Stimulated activated CD8-positive, alpha-beta memory T cell treated with anti-CD3 and anti-CD28 coated beads, Interleukin-4, amount 100 ng/mL, for 4 hours (primary cell): ENCODE results near the gene RASA3.
"Not testable (repeated sequence)": the region's sequence is repeated elsewhere in the genome, so short reads cannot be mapped to it uniquely, and the experiment has no call there.

Source experiments
- DNase-seq, 2 donors: peaks; one replicate each; pipeline ENCODE4 v3.0.0-alpha.2; 2020; ENCODE audit warnings: low read depth in 2 of 2, low spot score in 1 of 2

The RASA3 gene

GRCh38 chr13:114103289-114103621 lies 29.2 kb downstream of the RASA3 start:
- DNase-seq = not testable (repeated sequence)

- DNase-seq = no peak
Measured at GRCh38 chr13:114102521-114103288, 29.7 kb downstream of the RASA3 start.

GRCh38 chr13:114102131-114102520 lies 30.3 kb downstream of the RASA3 start:
- no peak for DNase-seq

- no peak for DNase-seq
Measured at GRCh38 chr13:114101358-114102130, 30.9 kb downstream of the RASA3 start.

GRCh38 chr13:114100446-114101357 lies 31.7 kb downstream of the RASA3 start:
- DNase-seq = no peak

- no peak for DNase-seq
Measured at GRCh38 chr13:114099918-114100445, 32.4 kb downstream of the RASA3 start.

GRCh38 chr13:114099191-114099590 lies 33.2 kb downstream of the RASA3 start:
- no peak for DNase-seq

GRCh38 chr13:114098689-114099056 lies 33.8 kb downstream of the RASA3 start:
- not testable (repeated sequence) for DNase-seq

GRCh38 chr13:114097893-114098688 lies 34.3 kb downstream of the RASA3 start:
- no peak for DNase-seq

GRCh38 chr13:114097212-114097892 lies 35.1 kb downstream of the RASA3 start:
- no peak for DNase-seq

GRCh38 chr13:114096811-114097211 lies 35.6 kb downstream of the RASA3 start:
- DNase-seq = no peak

GRCh38 chr13:114096031-114096485 lies 36.4 kb downstream of the RASA3 start:
- DNase-seq = no peak

GRCh38 chr13:114095486-114095885 lies 36.9 kb downstream of the RASA3 start:
- no peak for DNase-seq

GRCh38 chr13:114093118-114093517 lies 39.3 kb downstream of the RASA3 start:
- DNase-seq = no peak

- DNase-seq = no peak
Measured at GRCh38 chr13:114092468-114092867, 40.0 kb downstream of the RASA3 start.

GRCh38 chr13:114090476-114090875 lies 41.9 kb downstream of the RASA3 start:
- DNase-seq = no peak

- no peak for DNase-seq
Measured at GRCh38 chr13:114089751-114090400, 42.5 kb downstream of the RASA3 start.

GRCh38 chr13:114089341-114089740 lies 43.1 kb downstream of the RASA3 start:
- DNase-seq = no peak

GRCh38 chr13:114088863-114089262 lies 43.6 kb downstream of the RASA3 start:
- DNase-seq = no peak
